Heart right ventricle (tissue), 16 donors: ENCODE measurements around the gene SSH2. TPM values are rescaled to one million over a fixed set of nuclear protein-coding genes. Genes with fewer than 3 reads are reported as not detected.

Source experiments
- ATAC-seq, 8 donors: fragments of 200-7000 bp; cut with Tn5 transposase; one replicate each; pipeline ENCODE4 v1.9.1; 2020; ENCODE audit warnings: mild to moderate bottlenecking in 8 of 8, moderate library complexity in 8 of 8, moderate number of reproducible peaks in 1 of 8
- DNase-seq, 2 donors: peaks; one replicate each; pipeline ENCODE4 v3.0.0-alpha.2; 2020
- H3K27ac ChIP-seq, 10 donors: fragments of 200-600 bp; sonication (generic) in 2 of 10; one replicate each; pipeline versions ENCODE4 v1.5.0 to v1.8.0; 2020 to 2022; ENCODE audit warnings: mild to moderate bottlenecking in 3 of 10
- H3K27me3 ChIP-seq, 7 donors: fragments of 200-600 bp; one replicate each; pipeline ENCODE4 v1.8.0; 2021 to 2022; ENCODE audit warnings: mild to moderate bottlenecking in 2 of 7
- H3K36me3 ChIP-seq, 9 donors: fragments of 200-600 bp; sonication (generic) in 1 of 9; one replicate each; pipeline versions ENCODE4 v1.5.0 to v1.8.0; 2020 to 2022; ENCODE audit warnings: mild to moderate bottlenecking in 2 of 9
- H3K4me1 ChIP-seq, 9 donors: fragments of 200-600 bp; sonication (generic) in 1 of 9; one replicate each; pipeline versions ENCODE4 v1.5.0 to v1.8.0; 2020 to 2022; ENCODE audit warnings: mild to moderate bottlenecking in 4 of 9
- H3K4me3 ChIP-seq, 10 donors: fragments of 200-600 bp; sonication (generic) in 2 of 10; one replicate each; pipeline versions ENCODE4 v1.5.0 to v1.8.0; 2020 to 2022; ENCODE audit warnings: mild to moderate bottlenecking in 7 of 10, moderate library complexity in 2 of 10
- H3K9me3 ChIP-seq, 11 donors: fragments of 200-600 bp in 10 of 11; sonication (generic) in 2 of 11; one replicate each; pipeline versions ENCODE4 v1.5.0 to v1.8.0; 2013 to 2022; ENCODE audit warnings: mild to moderate bottlenecking in 2 of 11, control low read depth in 1 of 11, moderate library complexity in 1 of 11
- WGBS, 2 donors: extraction: QIAGEN DNeasy Blood & Tissue Kit; methylation state at CpG; one replicate each; pipeline ENCODE4 v1.1.7; 2013; ENCODE audit warnings: inconsistent platforms in 1 of 2; 5-methylcytosine and 5-hydroxymethylcytosine counted together
- intact Hi-C, 10 donors: fragments of 100-400 bp; cut with DNase I; formaldehyde crosslinking; loops; one replicate each; pipeline versions ENCODE4 v1.11.1 to v1.14.2; 2022
- polyA plus RNA-seq, 2 donors: library from polyadenylated mRNA; stranded (reverse); fragments of 200-250 nt; gene quantifications; one replicate each; pipeline ENCODE4 v1.2.3, GENCODE V29; 2013
- total RNA-seq, 10 donors: library from RNA; stranded (reverse); fragmentation: NEBNext Ultra II Directional in 3 of 10; extraction: Animal tissue kit (Norgen Biotek cat#: 25700) in 3 of 10; gene quantifications; one replicate each; pipeline versions ENCODE4 v1.2.1 to v1.2.4, GENCODE V29; 2021 to 2023
- TF ChIP-seq, protein P1 (sequence below), 9 donors: fragments of 200-600 bp; sonication (generic) in 2 of 9; IDR thresholded peaks; one replicate each; pipeline versions ENCODE4 v1.5.0 to v1.8.0; 2021 to 2022; ENCODE audit warnings: antibody characterized with exemption in 9 of 9, mild to moderate bottlenecking in 5 of 9, moderate library complexity in 1 of 9
- donor health status: Arrhythmogenic right ventricular cardiomyopathy.
- donor health status: ischemic (EF 13 %, LVEDD 7.1; RV severe dilation, severe dysfunction).
- donor health status: healthy with polysubstance abuse.
- donor health status: DM: no; HTN: yes; CAD: no.
- donor health status: DM: no; HTN: no; CAD: no.
- donor health status: ischemic (EF 25% LVEDD 6.9; RV normal size, moderate dysfunction).
- donor health status: ischemic (EF 25% LVEDD 5.7; RV mildly dilated, moderate dysfunction).
- donor health status: healthy.
- donor health status: DM: yes; HTN: yes; CAD: no.
- donor health status: Ischemic cardiomyopathy.
- donor health status: ischemic (EF 35%, LVEDD 5.7; RV mildly dilated, moderate dysfunction).
- donor health status: nonischemic (EF 11% LVEDD 7.7; RV severe dilation, severe dysfunction).
- donor health status: DM: yes; HTN: yes; CAD: no.
- donor health status: PGD.
- donor health status: ischemic (EF 29% LVEDD 5.4; RV normal size, mild dysfunction).
- donor health status: nonischemic (EF 23%, LVEDD 6.1; RV moderate dilation, normal function).

Gene SSH2
- total and polyA plus RNA-seq, 12 donors = 17.9 to 42.9 (median 34.3) TPM

DNA sequence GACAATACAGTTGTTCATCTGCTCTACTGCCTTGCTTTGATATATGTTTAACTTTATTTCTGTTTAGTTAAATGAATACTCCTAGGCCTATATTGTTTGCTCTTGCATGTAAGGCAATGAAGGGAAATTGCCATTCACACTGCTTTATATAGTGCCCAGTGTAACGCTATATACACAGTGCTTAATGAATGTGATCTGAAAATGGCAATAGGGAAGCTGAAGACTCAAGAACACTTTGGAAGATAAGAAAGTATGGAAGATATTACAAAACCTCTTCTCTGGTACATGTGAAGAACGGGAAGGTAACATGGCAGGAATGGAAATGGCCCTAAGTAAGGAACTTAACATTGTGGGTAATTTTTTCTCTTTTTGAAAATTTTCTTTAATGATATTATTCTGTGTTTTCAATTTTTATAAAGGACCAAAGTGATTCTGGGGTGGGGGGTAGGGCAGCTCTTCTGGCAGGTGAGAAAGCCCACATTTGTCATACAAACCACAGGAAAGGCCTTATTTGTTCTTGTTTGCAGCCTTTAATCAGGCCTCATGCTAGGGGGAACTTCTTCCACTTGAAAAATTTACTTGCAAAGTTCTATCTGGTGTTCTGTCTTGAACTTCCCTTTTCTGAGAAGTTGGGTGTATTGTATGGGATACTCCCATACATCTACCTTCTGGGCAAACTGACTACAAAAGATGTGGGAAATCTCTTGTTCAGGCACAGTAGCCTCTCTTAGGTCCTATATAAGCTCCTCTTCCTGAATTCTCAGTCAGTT lies 206.6 kb downstream of the SSH2 start:
- intact Hi-C loops = loop anchor here in 2 of 10 donors (5.0 kb wide), 2 partner anchors 36 to 39 kb away; no protein-coding TSS in a partner anchor
- peak in 2 of 8 donors; percentile 1 to 25 for ATAC-seq
- peaks cover 7 to 96% (median 61%) of the 10 kb centered on the region in 9 donors for H3K4me1 ChIP-seq
- TF ChIP-seq, protein P1, sequence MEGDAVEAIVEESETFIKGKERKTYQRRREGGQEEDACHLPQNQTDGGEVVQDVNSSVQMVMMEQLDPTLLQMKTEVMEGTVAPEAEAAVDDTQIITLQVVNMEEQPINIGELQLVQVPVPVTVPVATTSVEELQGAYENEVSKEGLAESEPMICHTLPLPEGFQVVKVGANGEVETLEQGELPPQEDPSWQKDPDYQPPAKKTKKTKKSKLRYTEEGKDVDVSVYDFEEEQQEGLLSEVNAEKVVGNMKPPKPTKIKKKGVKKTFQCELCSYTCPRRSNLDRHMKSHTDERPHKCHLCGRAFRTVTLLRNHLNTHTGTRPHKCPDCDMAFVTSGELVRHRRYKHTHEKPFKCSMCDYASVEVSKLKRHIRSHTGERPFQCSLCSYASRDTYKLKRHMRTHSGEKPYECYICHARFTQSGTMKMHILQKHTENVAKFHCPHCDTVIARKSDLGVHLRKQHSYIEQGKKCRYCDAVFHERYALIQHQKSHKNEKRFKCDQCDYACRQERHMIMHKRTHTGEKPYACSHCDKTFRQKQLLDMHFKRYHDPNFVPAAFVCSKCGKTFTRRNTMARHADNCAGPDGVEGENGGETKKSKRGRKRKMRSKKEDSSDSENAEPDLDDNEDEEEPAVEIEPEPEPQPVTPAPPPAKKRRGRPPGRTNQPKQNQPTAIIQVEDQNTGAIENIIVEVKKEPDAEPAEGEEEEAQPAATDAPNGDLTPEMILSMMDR (IDR thresholded peaks at IDR 0.05) = no peak
- no peaks in the 10 kb centered on the region for H3K36me3 ChIP-seq
- peaks cover 0 to 3% (median 0%) of the 10 kb centered on the region in 11 donors for H3K9me3 ChIP-seq
- H3K27me3 ChIP-seq = no peaks in the 10 kb centered on the region
- peak overlapping the region in 9 of 10 donors; percentile 44 to 94 (median 83) for H3K27ac ChIP-seq
- H3K4me3 ChIP-seq = peak overlapping the region in 2 of 10 donors; percentile 30 to 42
- 85 to 95% methylated on average over 2 of the region's 2 CpGs for WGBS, 2 donors
- no peak for DNase-seq

GRCh38 chr17:29722411-29723198 lies 207.4 kb downstream of the SSH2 start:
- Histone ChIP-seq H3K4me3 (peak overlapping the region in 8 of 10 donors; percentile 2 to 43 (median 25)), H3K36me3 (no peaks in the 10 kb centered on the region), H3K9me3 (no peaks in the 10 kb centered on the region), H3K4me1 (peaks cover 7 to 96% (median 56%) of the 10 kb centered on the region in 9 donors), H3K27me3 (no peaks in the 10 kb centered on the region), H3K27ac (peak overlapping the region; percentile 44 to 94 (median 81))
- TF ChIP-seq, protein P1 (IDR thresholded peaks at IDR 0.05) = no peak
- DNase-seq (peak in 1 of 2 donors; percentile 78), ATAC-seq (peak; percentile 82 to 95 (median 90))
- intact Hi-C loops = loop anchor here in 2 of 10 donors (5.0 kb wide), 2 partner anchors 35 to 40 kb away; no protein-coding TSS in a partner anchor
- WGBS, 2 donors = 4 to 5% methylated on average over 9 of the region's 9 CpGs

DNA sequence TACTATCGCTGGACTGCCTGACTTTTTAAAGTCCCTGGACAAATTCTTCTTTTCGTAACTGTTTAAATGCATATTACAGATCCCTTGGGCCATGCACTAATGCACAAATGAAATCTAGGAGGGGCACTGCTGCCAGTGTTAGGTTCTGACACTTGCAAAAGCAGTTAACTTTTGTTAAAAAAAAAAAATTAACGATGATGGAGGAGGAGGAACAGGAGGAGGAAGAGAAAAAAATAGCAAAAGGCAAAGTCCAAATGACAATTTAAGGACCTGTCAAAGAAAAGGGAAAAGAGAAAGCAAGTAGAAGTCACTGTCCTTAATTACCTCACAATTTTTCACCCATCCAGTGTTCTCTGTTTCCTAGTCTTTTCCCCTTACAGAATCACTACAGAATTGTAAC lies 209.5 kb downstream of the SSH2 start:
- Histone ChIP-seq H3K27me3 (no peaks in the 10 kb centered on the region), H3K27ac (peak overlapping the region in 8 of 10 donors; percentile 0 to 94 (median 80)), H3K4me3 (no peak overlapping the region), H3K4me1 (peaks cover 4 to 97% (median 47%) of the 10 kb centered on the region in 9 donors), H3K9me3 (no peaks in the 10 kb centered on the region), H3K36me3 (no peaks in the 10 kb centered on the region)
- DNase-seq (no peak), ATAC-seq (no peak)
- TF ChIP-seq, protein P1 (IDR thresholded peaks at IDR 0.05) = no peak
- intact Hi-C loops = loop anchor here in 2 of 10 donors (5.0 kb wide), 2 partner anchors 33 to 42 kb away; no protein-coding TSS in a partner anchor
- 24 to 33% methylated on average over 3 of the region's 3 CpGs for WGBS, 2 donors

GRCh38 chr17:29719469-29719868 lies 210.6 kb downstream of the SSH2 start:
- H3K36me3 ChIP-seq = no peaks in the 10 kb centered on the region
- DNase-seq (no peak), ATAC-seq (no peak)
- H3K9me3 ChIP-seq = no peaks in the 10 kb centered on the region
- no peak overlapping the region for H3K4me3 ChIP-seq
- TF ChIP-seq, protein P1 (IDR thresholded peaks at IDR 0.05) = no peak
- no peaks in the 10 kb centered on the region for H3K27me3 ChIP-seq
- H3K27ac ChIP-seq = peak overlapping the region in 5 of 10 donors; percentile 0 to 94 (median 83)
- peaks cover 4 to 99% (median 47%) of the 10 kb centered on the region in 9 donors for H3K4me1 ChIP-seq
- 80 to 100% methylated on average over 2 of the region's 2 CpGs for WGBS, 2 donors
- intact Hi-C loops = loop anchor here in 1 of 10 donors (5.0 kb wide), 1 partner anchor 33 kb away; no protein-coding TSS in a partner anchor
